MCF 10A (cell line): Measurements from ENCODE around the gene RIPPLY3. TPM values are rescaled to one million over a fixed set of nuclear protein-coding genes. Genes with fewer than 3 reads are reported as not detected.

ENCODE experiments used
- BruUV-seq: library from RNA; stranded (reverse); fragments of 400-500 nt; replicated peaks from 2 replicates; lab custom pipeline; 2021; lab: Mats Ljungman, UMichigan
- CTCF ChIA-PET: fragments of 300-600 bp; sonication (Branson Sonifier 250); formaldehyde crosslinking; extraction: SDS; loops from one replicate; lab custom pipeline; 2021; ENCODE audit warnings: antibody characterized with exemption, inconsistent platforms; lab: Yijun Ruan, JAX
- POLR2A ChIA-PET: fragments of 300-600, 350-650 bp; sonication (Branson Sonifier 250); formaldehyde crosslinking; extraction: SDS; loops from one replicate; lab custom pipeline; 2020; ENCODE audit warnings: antibody characterized with exemption, inconsistent platforms; lab: Yijun Ruan, JAX
- DNase-seq: peaks from one replicate; pipeline ENCODE4 v3.0.0-alpha.2; 2018; ENCODE audit not compliant: unreplicated experiment
- H3K27ac Mint-ChIP-seq: one replicate; pipeline ENCODE4 v1.8.0; 2022; ENCODE audit warnings: mild to moderate bottlenecking, low read depth, mixed read lengths; ENCODE audit not compliant: unreplicated experiment
- H3K27me3 Mint-ChIP-seq: one replicate; pipeline ENCODE4 v1.8.0; 2022; ENCODE audit warnings: mixed read lengths; ENCODE audit not compliant: insufficient read depth, unreplicated experiment
- H3K36me3 Mint-ChIP-seq: one replicate; pipeline ENCODE4 v1.8.0; 2022; ENCODE audit warnings: mild to moderate bottlenecking, moderate library complexity, mixed read lengths; ENCODE audit not compliant: insufficient read depth, unreplicated experiment
- H3K4me1 Mint-ChIP-seq: one replicate; pipeline ENCODE4 v1.8.0; 2022; ENCODE audit warnings: mixed read lengths; ENCODE audit not compliant: insufficient read depth, unreplicated experiment
- H3K4me3 Mint-ChIP-seq: one replicate; pipeline ENCODE4 v1.8.0; 2022; ENCODE audit warnings: mild to moderate bottlenecking, moderate library complexity, mixed read lengths; ENCODE audit not compliant: unreplicated experiment
- H3K9me3 Mint-ChIP-seq: one replicate; pipeline ENCODE4 v1.8.0; 2022; ENCODE audit warnings: mixed read lengths; ENCODE audit not compliant: unreplicated experiment
- intact Hi-C: fragments of 100-400 bp; cut with micrococcal nuclease; formaldehyde crosslinking; loops from 2 replicates; pipeline ENCODE4 v1.14.1; 2022
- total RNA-seq: library from RNA; stranded (reverse); gene quantifications from 2 replicates; pipeline ENCODE4 v1.2.3, GENCODE V29; 2022
- TF ChIP-seq, protein P1 (sequence below): fragments of 200-600 bp; IDR thresholded peaks from one replicate; pipeline ENCODE4 v1.8.0; 2022; ENCODE audit warnings: antibody characterized with exemption, mild to moderate bottlenecking; ENCODE audit not compliant: unreplicated experiment

RIPPLY3 gene
- total RNA-seq, 1 experiment from 2014 or later: not detected

DNA sequence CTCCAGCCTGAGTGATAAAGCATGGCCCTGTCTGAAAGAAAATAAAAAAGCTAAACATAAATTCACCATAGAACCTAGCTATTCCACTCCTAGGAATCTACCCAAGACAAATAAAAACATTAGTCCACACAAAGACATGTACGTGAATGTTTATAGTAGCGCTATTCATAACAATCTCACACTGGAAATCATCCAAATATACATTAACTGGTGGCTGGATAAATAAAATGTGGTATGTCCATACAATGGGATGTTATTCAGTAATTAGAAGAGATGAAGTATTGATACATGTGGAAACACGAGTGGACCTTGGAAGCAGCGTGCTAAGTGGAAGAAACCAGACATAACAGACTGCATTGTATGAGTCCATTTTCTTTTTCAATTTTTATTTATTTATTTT lies 29.7 kb downstream of the RIPPLY3 start:
- TF ChIP-seq, protein P1, sequence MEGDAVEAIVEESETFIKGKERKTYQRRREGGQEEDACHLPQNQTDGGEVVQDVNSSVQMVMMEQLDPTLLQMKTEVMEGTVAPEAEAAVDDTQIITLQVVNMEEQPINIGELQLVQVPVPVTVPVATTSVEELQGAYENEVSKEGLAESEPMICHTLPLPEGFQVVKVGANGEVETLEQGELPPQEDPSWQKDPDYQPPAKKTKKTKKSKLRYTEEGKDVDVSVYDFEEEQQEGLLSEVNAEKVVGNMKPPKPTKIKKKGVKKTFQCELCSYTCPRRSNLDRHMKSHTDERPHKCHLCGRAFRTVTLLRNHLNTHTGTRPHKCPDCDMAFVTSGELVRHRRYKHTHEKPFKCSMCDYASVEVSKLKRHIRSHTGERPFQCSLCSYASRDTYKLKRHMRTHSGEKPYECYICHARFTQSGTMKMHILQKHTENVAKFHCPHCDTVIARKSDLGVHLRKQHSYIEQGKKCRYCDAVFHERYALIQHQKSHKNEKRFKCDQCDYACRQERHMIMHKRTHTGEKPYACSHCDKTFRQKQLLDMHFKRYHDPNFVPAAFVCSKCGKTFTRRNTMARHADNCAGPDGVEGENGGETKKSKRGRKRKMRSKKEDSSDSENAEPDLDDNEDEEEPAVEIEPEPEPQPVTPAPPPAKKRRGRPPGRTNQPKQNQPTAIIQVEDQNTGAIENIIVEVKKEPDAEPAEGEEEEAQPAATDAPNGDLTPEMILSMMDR: no peak
- BruUV-seq: no TSS peak
- Mint-ChIP-seq H3K27me3 (no peaks in the 10 kb centered on the region), H3K36me3 (no peaks in the 10 kb centered on the region), H3K4me3 (no peak overlapping the region), H3K9me3 (no peaks in the 10 kb centered on the region), H3K27ac (no peak overlapping the region), H3K4me1 (peaks cover 9% of the 10 kb centered on the region)
- DNase-seq: no peak
- intact Hi-C loops: no loop called here
- ChIA-PET POLR2A (no interaction called here), CTCF (no interaction called here)

DNA sequence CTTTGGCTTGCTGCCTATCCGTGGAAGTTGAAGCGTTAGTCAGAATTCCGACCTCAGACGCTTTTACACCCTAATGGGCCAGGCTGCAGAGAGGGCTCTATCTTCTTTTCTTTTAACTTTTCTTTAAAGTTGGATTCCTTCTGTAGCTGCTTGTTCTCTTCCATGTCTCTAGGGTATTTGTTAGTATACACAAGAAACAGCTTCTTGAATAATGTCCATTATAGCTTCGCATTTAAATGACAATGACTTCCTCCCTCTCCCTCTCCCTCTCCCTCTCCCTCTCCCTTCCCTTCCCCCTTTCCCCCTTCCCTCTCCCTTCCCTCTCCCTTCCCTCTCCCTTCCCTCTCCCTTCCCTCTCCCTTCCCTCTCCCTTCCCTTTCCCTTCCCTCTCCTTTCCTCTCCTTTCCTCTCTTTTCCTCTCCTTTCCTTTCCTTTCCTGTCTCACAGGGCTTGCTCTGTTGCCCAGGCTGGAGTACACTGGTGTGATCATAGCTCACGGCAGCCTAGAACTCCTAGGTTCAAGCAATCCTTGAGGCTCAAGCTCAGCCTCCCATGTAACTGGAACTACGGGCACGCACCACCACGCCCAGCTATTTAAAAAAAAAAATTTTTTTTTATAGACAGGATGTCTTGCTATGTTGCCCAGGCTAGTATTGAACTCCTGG lies 33.0 kb downstream of the RIPPLY3 start:
- CTCF ChIA-PET: interaction anchor here (0.5 to 1.4 kb wide), 4 partner anchors 10 to 384 kb away, joined by 3 to 5 read pairs (median 3); no protein-coding TSS in a partner anchor
- POLR2A ChIA-PET: interaction anchor here (0.6 to 0.7 kb wide), 2 partner anchors 12 to 210 kb away, joined by 3 to 5 read pairs; no protein-coding TSS in a partner anchor
- BruUV-seq: no TSS peak
- H3K4me1 Mint-ChIP-seq: no peaks in the 10 kb centered on the region
- H3K36me3 Mint-ChIP-seq: no peaks in the 10 kb centered on the region
- no peak overlapping the region for H3K4me3 Mint-ChIP-seq
- H3K27ac Mint-ChIP-seq: no peak overlapping the region
- no peak for DNase-seq
- H3K9me3 Mint-ChIP-seq: no peaks in the 10 kb centered on the region
- intact Hi-C loops: no loop called here
- H3K27me3 Mint-ChIP-seq: no peaks in the 10 kb centered on the region
- TF ChIP-seq, protein P1: no peak

DNA sequence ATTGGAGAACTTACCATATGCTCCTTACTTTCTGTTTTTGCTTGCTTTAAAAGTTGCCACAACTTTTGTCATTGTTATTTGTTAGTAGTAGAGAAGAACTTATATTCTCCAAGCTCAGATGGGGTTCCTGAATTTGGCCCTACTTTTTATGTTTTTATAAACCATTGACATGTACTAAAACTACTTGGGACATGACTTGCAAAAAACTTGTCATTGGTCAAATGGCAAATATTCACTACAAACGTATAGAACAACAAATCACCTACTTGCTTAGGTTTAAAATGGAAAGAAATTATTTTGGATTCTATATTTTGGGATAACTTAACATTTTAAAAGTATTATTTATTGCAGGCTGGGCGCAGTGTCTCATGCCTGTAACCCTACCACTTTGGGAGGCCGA lies 33.7 kb downstream of the RIPPLY3 start:
- POLR2A ChIA-PET: interaction anchor here (0.7 kb wide), 1 partner anchor 29 kb away, joined by 3 read pairs; no protein-coding TSS in a partner anchor
- no peaks in the 10 kb centered on the region for H3K4me1 Mint-ChIP-seq
- no peaks in the 10 kb centered on the region for H3K27me3 Mint-ChIP-seq
- H3K36me3 Mint-ChIP-seq: no peaks in the 10 kb centered on the region
- TF ChIP-seq, protein P1: no peak
- intact Hi-C loops: no loop called here
- BruUV-seq: no TSS peak
- H3K9me3 Mint-ChIP-seq: no peaks in the 10 kb centered on the region
- H3K27ac Mint-ChIP-seq: no peak overlapping the region
- CTCF ChIA-PET: interaction anchor here (0.6 kb wide), 1 partner anchor 82 kb away, joined by 3 read pairs; no protein-coding TSS in a partner anchor
- H3K4me3 Mint-ChIP-seq: no peak overlapping the region
- no peak for DNase-seq

DNA sequence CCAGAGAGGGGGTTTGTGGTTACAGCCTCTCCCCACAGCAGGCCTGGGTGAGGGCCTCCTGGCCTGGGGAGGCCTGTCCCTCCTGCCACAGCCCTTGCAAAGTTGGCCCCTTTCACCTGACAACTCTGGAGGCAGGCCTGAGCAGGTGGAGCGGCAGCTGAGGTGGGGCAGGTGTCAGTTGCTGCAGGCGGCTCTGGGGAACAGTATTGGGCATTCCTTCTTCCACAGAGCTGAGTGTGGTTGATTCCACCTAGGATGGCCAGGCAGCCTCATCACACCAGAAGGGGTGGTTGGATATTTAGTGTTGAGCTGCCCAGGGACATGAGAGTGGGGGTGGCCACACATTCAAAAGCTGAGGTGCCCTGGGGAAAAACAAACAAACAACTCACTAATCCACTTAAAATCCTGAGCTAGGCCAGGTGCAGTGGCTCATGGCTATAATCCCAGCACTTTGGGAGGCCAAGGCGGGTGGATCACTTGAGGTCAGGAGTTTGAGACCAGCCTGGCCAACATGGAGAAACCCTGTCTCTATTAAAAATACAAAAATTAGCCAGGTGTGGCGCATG lies 35.3 kb downstream of the RIPPLY3 start:
- Mint-ChIP-seq H3K36me3 (no peaks in the 10 kb centered on the region), H3K4me3 (no peak overlapping the region), H3K4me1 (peaks cover 5% of the 10 kb centered on the region), H3K27me3 (no peaks in the 10 kb centered on the region), H3K9me3 (no peaks in the 10 kb centered on the region), H3K27ac (no peak overlapping the region)
- DNase-seq: no peak
- TF ChIP-seq, protein P1: no peak
- CTCF ChIA-PET: no interaction called here
- no TSS peak for BruUV-seq
- POLR2A ChIA-PET: no interaction called here
- intact Hi-C loops: no loop called here
